ENCODE results near the gene SIM1.

DNA sequence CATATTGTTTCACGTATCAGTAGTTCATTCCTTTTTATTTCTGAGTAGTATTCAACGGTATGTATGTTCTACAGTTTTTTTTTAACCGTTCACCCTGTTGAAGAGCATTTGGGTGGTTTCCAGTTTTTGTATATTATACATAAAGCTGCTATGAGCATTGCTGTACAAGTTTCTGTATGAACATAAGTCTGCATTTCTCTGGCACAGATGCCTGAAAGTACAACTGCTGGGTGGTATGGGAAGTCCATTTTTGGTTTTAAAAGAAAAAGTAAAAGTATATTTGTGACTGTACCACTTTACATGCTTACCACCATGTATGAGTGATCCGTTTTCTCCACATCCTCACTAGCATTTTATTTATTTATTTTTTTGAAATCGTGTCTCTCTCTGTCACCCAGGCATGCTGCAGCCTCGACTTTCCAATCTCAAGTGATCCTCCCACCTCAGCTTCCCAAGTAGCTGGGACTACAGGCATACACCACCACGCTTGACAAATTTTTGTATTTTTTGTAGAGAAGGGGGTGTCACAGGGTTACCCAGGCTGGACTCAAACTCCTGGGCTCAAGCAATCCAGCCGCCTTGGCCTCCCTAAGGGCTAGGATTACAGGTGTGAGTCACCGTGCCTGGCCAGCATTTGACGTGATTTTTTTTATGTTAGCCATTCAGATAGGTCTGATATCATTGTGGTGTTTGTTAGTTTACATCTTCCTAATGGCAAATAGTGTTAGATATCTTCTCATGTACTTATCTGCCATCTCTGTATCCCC is 11.0 kb upstream of the SIM1 start:
- TF ChIP-seq, protein P1, sequence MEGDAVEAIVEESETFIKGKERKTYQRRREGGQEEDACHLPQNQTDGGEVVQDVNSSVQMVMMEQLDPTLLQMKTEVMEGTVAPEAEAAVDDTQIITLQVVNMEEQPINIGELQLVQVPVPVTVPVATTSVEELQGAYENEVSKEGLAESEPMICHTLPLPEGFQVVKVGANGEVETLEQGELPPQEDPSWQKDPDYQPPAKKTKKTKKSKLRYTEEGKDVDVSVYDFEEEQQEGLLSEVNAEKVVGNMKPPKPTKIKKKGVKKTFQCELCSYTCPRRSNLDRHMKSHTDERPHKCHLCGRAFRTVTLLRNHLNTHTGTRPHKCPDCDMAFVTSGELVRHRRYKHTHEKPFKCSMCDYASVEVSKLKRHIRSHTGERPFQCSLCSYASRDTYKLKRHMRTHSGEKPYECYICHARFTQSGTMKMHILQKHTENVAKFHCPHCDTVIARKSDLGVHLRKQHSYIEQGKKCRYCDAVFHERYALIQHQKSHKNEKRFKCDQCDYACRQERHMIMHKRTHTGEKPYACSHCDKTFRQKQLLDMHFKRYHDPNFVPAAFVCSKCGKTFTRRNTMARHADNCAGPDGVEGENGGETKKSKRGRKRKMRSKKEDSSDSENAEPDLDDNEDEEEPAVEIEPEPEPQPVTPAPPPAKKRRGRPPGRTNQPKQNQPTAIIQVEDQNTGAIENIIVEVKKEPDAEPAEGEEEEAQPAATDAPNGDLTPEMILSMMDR (IDR thresholded peaks at IDR 0.05): no peak
- no peak for TF ChIP-seq POLR2AphosphoS5 (IDR thresholded peaks at IDR 0.05; ENCODE audit: low read depth, low read length)

All from Panc1 (cell line).